Measurements from ENCODE around the gene AMBRA1. TPM values are rescaled to one million over a fixed set of nuclear protein-coding genes. Genes with fewer than 3 reads are reported as not detected.

Gene AMBRA1
- polyA plus RNA-seq, 3 donors from 2014 or later: 5.3 to 12.8 (median 7.4) TPM

DNA sequence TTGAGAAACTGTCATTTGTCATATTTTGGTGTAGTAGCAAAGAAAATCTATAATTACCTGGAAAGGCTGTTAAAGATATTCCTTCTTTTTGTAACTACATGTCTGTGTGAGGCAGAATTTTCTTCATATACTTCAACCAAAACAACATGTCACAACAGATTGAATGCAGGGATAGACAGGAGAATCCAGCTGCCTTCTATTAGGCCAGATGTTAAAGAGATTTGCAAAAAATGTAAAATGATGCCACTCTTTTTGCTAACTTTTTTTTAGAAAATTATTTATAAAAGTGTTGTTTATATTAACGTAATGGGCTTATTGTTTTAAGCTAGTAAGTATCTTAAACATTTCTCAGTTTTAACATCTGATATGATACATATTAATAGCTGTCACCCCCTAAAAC lies 233.9 kb downstream of the AMBRA1 start:
- Mint-ChIP-seq H3K9me3 (no peaks in the 10 kb centered on the region), H3K36me3 (no peaks in the 10 kb centered on the region), H3K4me1 (peaks cover 86 to 90% of the 10 kb centered on the region in 2 donors), H3K27ac (peak overlapping the region; percentile 27 to 95 (median 81)), H3K4me3 (peak overlapping the region in 4 of 5 donors; percentile 30 to 62 (median 46)), H3K27me3 (ENCODE audit: low read depth in 3 of 3) (peaks cover 1 to 6% (median 3%) of the 10 kb centered on the region in 3 donors)
- DNase-seq: no peak

DNA sequence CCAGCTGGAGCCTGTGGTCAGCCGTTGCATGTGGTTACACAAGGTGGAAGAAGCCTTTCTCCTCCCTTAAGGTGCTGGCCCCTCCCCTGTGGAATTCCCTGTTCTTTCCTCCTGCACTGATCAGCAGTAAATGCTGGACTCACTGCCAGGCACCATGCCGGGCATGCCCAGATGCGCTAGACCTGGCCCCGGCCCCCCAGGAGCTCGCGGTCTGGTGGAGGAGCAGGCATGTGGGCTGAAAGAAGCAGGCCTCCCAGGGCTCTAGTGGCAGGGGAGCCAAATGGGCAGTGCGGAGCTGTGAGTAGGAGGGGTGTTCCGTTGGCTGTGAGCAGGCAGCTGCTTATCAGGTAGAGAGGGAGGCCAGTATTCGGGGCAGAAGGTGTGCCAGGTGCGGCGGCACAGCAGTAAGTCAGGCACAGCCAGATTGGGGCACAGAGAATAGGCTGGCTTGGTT lies 236.3 kb downstream of the AMBRA1 start:
- no peaks in the 10 kb centered on the region for H3K9me3 Mint-ChIP-seq
- no peaks in the 10 kb centered on the region for H3K36me3 Mint-ChIP-seq
- H3K4me3 Mint-ChIP-seq: peak overlapping the region; percentile 6 to 53 (median 31)

DNA sequence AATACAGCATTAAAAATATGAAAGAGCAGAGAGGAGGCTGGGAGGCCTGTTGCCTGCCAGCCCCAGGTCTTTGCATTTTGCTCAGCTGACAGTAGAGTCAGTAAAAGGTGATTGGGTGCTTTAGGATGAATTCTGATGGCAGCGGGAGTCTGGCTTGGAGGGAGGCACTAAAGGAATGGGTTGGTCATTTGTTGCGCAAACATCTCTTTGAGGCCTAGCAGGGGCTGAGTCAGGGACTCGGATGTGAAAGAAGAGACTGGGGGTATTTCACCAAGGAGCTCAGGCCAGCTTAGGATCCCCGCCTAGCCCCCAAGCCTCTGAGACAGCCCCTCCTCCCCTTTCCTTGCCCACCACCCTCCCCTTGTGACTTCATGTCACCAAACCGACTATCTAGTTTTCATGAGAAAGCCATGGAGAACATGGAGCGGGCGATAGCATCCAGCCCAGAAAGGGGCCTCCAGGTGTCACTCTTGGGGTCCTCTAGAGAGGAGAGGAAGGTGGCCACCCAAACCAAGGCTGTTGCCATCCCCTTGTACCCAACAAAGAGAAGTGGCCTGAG lies 236.8 kb downstream of the AMBRA1 start:
- DNase-seq: no peak
- Mint-ChIP-seq H3K9me3 (no peaks in the 10 kb centered on the region), H3K27me3 (ENCODE audit: low read depth in 3 of 3) (peaks cover 0 to 8% (median 7%) of the 10 kb centered on the region in 3 donors), H3K27ac (peak overlapping the region; percentile 73 to 91 (median 82)), H3K4me3 (peak overlapping the region; percentile 45 to 67 (median 58)), H3K4me1 (peaks cover 83 to 90% of the 10 kb centered on the region in 2 donors), H3K36me3 (no peaks in the 10 kb centered on the region)

More for the DNA sequence above, 236.3 kb downstream of the AMBRA1 start:
- peak overlapping the region; percentile 73 to 94 (median 80) for H3K27ac Mint-ChIP-seq
- H3K4me1 Mint-ChIP-seq: peaks cover 85 to 91% of the 10 kb centered on the region in 2 donors
- no peak for DNase-seq
- peaks cover 0 to 7% (median 6%) of the 10 kb centered on the region in 3 donors for H3K27me3 Mint-ChIP-seq (ENCODE audit: low read depth in 3 of 3)

DNA sequence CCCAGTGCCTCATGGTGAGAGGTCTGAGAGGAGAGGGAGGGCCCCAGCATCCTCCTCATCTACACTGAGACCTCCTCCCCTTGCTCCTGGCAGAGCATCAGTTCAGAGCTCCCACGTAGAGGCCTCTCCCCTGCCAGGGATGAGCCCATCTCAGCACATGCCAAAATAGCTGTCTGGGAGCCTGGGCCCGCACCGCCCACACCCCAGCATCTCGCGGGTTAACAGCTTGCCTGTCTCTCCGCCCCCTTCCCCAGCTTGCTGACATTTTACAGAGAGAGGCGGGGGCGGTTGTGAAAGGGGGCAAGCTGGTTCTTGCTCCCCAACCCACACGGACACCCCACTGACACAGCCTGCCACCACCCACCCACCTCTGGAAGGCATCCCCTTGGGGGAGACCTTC lies 240.1 kb downstream of the AMBRA1 start:
- peak overlapping the region; percentile 68 to 78 (median 74) for H3K4me3 Mint-ChIP-seq
- H3K36me3 Mint-ChIP-seq: peaks cover 0 to 10% (median 0%) of the 10 kb centered on the region in 3 donors
- peaks cover 4 to 13% (median 9%) of the 10 kb centered on the region in 3 donors for H3K27me3 Mint-ChIP-seq (ENCODE audit: low read depth in 3 of 3)
- H3K9me3 Mint-ChIP-seq: no peaks in the 10 kb centered on the region
- peaks cover 93 to 98% of the 10 kb centered on the region in 2 donors for H3K4me1 Mint-ChIP-seq
- DNase-seq: no peak
- peak overlapping the region; percentile 63 to 92 (median 88) for H3K27ac Mint-ChIP-seq

DNA sequence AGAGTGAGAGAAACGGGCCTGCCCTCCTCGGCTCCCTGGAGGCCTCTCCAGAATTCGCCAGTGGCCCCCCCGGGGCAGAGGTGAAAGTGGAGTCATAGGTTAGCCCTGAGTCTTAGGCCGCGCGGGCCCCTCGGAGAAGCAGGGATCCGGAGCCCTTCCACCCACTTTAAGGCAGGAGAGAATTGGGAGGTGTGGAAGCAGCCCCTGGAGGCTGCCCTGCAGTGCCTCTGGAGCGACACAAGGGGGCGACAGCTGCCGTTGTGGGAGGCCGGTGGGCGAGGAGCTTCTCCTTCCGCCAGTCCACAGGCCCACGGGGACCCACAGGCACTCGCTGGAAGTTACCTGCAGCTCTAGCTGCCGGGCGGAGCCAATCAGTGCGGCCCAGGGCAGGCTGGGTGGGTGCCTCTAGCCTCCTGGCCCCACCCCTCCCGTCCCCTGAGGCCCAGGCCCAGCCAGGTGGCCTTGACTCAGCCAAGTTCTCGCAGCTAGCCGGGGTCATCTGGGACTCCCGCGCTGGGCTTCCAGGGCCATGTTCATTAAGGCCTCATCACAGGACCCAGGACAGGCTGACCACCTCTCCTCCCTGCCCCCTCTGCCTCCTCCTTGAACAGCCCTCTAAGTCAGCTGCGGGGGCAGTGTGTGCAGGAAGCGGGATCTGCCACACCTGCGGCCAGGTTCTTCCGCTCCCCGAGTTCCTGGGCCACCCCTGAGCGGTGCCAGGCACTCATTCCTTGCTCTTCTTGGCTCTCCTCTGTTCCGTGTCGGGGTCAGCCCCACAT lies 241.6 kb downstream of the AMBRA1 start:
- H3K36me3 Mint-ChIP-seq: peaks cover 0 to 10% (median 0%) of the 10 kb centered on the region in 3 donors
- peak overlapping the region; percentile 70 to 96 (median 91) for H3K27ac Mint-ChIP-seq
- H3K4me3 Mint-ChIP-seq: peak overlapping the region; percentile 72 to 99 (median 97)
- peaks cover 5 to 16% (median 14%) of the 10 kb centered on the region in 3 donors for H3K27me3 Mint-ChIP-seq (ENCODE audit: low read depth in 3 of 3)
- peaks cover 81 to 87% of the 10 kb centered on the region in 2 donors for H3K4me1 Mint-ChIP-seq
- no peaks in the 10 kb centered on the region for H3K9me3 Mint-ChIP-seq
- peak; percentile 60 to 74 (median 68) for DNase-seq

DNA sequence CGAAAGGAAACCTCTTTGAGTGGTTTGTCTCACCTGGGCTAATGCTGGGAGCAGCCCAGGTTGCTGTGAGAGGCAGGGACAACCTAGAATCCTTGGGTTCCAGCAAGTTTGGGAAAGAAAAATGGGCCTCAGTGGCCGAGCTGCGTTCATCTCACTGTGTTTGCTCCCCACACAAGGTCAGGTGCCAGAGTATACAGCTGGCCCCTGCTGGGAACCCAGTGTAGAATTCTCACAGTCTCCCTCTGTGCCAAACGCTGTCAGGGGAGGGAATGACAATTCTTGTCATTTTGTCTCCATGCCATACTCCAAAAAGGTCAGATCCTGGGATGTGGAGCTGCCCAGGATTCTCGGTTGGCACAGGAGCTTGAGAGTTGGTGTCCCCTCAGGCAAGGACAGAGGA lies 242.2 kb downstream of the AMBRA1 start:
- Mint-ChIP-seq H3K36me3 (peaks cover 0 to 10% (median 0%) of the 10 kb centered on the region in 3 donors), H3K27ac (peak overlapping the region; percentile 70 to 96 (median 82)), H3K4me3 (peak overlapping the region; percentile 67 to 99 (median 97)), H3K27me3 (ENCODE audit: low read depth in 3 of 3) (peaks cover 10 to 21% (median 18%) of the 10 kb centered on the region in 3 donors), H3K4me1 (peaks cover 79 to 85% of the 10 kb centered on the region in 2 donors), H3K9me3 (no peaks in the 10 kb centered on the region)
- DNase-seq: no peak

DNA sequence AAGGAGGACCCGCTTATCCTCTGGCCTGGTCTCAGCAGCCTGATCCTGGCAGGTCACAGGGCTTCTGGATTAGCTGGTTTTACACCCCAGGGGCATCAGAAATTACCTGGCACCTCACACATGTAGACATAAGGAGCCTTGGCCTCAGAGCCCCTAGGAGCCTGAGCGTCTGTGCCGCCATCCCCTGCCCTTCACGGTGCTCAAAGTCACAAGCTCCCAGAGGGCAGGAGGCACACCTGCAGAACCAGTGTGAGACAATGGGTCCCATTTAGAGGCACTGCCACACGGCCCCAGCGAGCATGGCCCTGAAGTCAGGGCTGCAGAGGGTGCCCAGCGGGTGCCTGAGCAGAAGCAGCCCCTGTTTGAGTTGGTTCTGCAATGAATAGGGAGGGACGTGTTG lies 242.7 kb downstream of the AMBRA1 start:
- H3K4me3 Mint-ChIP-seq: peak overlapping the region; percentile 67 to 99 (median 97)
- H3K36me3 Mint-ChIP-seq: peaks cover 0 to 10% (median 0%) of the 10 kb centered on the region in 3 donors
- no peak for DNase-seq
- H3K27ac Mint-ChIP-seq: peak overlapping the region; percentile 70 to 96 (median 82)
- H3K27me3 Mint-ChIP-seq (ENCODE audit: low read depth in 3 of 3): peaks cover 13 to 26% (median 23%) of the 10 kb centered on the region in 3 donors
- H3K4me1 Mint-ChIP-seq: peaks cover 79 to 85% of the 10 kb centered on the region in 2 donors
- no peaks in the 10 kb centered on the region for H3K9me3 Mint-ChIP-seq

DNA sequence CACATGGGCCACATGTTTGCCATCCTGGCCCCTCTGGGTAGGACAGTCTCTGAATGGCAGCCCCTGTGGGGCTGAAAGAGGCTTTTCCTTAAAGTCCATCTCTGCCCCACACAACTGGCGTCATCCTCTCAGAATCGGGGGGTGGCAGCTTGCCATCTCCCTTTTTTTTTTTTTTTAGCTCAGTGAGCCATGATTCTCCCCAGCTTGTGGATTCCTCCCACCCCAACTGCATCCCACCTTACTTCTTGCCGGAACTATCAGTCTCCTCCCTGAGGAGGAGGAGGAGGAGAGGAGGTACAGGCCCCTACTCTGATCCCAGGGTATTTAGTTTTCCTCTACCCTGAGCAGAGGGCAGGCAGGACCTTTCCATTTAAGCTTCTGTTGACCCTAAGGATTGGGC lies 243.1 kb downstream of the AMBRA1 start:
- Mint-ChIP-seq H3K36me3 (peaks cover 0 to 10% (median 0%) of the 10 kb centered on the region in 3 donors), H3K4me3 (peak overlapping the region; percentile 67 to 99 (median 97)), H3K27ac (peak overlapping the region in 5 of 6 donors; percentile 17 to 96 (median 70)), H3K4me1 (peaks cover 79 to 86% of the 10 kb centered on the region in 2 donors), H3K9me3 (no peaks in the 10 kb centered on the region), H3K27me3 (ENCODE audit: low read depth in 3 of 3) (peaks cover 15 to 30% (median 23%) of the 10 kb centered on the region in 3 donors)
- no peak for DNase-seq

DNA sequence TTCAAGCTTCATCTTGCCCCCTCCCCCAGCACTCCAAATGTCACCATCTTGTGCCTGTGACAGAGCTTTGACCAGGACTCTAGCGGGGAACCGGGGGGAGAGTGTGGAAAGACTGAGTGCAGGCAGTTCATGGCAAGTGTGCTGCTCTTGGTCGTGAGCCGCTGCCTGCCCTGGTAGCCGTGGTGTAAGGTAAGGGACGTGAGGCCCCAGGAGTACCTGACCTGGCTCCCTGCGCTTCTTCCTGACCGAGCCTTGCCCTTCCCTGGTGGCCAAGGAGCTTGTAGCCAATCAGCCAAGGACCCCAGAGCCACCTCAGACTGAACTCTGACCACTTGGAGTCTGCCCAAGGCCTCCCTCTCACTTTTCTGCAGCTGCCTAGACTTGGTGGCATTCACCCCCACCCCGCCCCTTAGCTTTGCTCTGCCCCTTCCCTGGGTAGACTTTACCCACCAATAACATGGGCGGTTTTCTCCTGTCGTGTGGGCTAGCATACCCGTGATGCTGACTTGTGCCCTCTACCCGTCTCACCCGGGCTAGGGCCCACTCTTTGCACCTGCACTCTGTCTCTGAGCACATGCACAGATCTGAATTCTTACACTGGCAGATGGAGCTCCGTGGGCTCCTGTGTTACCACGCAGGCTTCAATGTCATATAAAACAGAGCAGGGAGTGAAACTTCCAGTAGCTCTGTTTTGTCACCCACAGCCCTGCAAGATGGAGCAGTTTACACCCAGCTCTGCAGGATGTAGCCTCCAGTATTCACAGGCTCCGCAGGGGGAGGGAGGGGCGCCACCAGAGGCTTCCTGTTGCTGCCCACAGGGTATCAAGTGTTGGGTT lies 245.0 kb downstream of the AMBRA1 start:
- H3K4me3 Mint-ChIP-seq: peak overlapping the region; percentile 95 to 99 (median 97)
- no peaks in the 10 kb centered on the region for H3K9me3 Mint-ChIP-seq
- peaks cover 15 to 34% (median 26%) of the 10 kb centered on the region in 3 donors for H3K27me3 Mint-ChIP-seq (ENCODE audit: low read depth in 3 of 3)
- peak overlapping the region; percentile 91 to 98 (median 96) for H3K27ac Mint-ChIP-seq
- DNase-seq: peak; percentile 83 to 85 (median 83)
- H3K4me1 Mint-ChIP-seq: peaks cover 75 to 80% of the 10 kb centered on the region in 2 donors
- peaks cover 0 to 10% (median 0%) of the 10 kb centered on the region in 3 donors for H3K36me3 Mint-ChIP-seq

DNA sequence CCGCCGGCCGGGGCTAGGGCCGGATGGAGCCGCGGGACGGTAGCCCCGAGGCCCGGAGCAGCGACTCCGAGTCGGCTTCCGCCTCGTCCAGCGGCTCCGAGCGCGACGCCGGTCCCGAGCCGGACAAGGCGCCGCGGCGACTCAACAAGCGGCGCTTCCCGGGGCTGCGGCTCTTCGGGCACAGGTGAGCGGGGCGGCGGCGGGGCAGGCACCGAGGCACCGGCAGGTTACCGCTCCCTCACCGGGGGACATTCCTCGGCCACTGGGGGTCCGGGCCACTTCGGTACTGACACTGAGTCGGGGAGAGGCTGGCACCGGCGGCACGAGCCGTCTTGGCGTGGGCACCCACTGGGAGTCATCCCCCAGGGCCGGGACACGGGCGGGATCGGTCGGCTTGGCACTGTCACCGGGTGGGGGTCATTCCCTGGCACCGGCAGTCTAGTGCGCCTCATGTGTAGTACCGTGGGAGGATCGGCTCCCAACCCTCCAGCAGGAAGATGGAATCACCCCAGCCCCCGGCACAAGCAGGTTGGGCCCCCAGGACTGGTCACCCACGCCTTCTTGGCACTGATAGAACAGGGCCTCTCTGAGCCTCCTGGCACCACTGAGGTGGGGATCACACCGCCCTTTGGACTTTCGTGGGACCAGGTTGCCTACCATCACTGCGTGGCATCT lies 246.0 kb downstream of the AMBRA1 start:
- DNase-seq: no peak
- Mint-ChIP-seq H3K4me1 (peaks cover 65 to 70% of the 10 kb centered on the region in 2 donors), H3K27ac (peak overlapping the region; percentile 91 to 98 (median 96)), H3K36me3 (peaks cover 0 to 10% (median 0%) of the 10 kb centered on the region in 3 donors), H3K27me3 (ENCODE audit: low read depth in 3 of 3) (peaks cover 15 to 34% (median 24%) of the 10 kb centered on the region in 3 donors), H3K4me3 (peak overlapping the region; percentile 95 to 99 (median 97)), H3K9me3 (no peaks in the 10 kb centered on the region)

DNA sequence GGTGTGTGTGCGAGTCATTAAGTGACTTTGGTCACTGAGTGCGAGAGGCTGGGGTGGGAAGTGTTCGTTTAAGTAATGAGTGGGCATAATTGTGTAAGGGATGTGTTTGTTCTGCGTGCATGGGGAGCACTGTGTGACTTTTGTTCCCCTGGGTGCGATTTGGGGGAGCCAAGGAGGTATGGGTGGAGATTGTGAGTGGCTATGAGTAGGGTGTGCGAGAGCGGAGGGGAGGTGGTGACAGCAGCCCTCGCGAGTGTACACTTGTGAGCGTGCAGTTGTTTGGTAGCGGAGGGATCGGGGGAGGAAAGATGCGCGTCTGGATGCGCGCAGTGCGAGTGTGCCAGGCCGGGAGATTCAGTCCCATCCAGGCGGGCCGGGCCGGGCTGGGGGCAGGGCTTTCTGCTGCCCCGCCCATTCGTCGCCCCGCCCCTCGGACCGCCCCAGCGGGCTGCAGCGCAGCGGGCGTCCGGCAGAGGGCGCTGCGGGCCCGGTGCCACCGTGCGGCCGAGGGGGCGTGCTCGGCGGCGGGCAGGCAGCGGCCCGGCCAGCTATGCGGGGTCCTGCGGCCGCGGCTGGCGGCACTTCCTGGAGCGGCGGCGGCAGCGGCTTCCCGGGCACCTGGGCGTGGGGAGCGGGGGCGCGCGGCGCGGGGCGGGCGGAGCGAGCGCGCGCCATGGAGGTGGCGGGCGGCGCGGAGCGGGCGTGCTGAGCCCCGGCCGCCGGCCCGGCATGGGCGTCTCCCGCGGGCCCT lies 246.8 kb downstream of the AMBRA1 start, which contains the start of gene DGKZ:
Gene DGKZ, plus strand, starts transcription at position 578 of the 751 bp plus-strand sequence. CDS start 197 bp downstream, outside the sequence.
- Mint-ChIP-seq H3K36me3 (peaks cover 0 to 10% (median 0%) of the 10 kb centered on the region in 3 donors), H3K4me3 (peak within 1 kb of the TSS; percentile 95 to 99 (median 97)), H3K27ac (peak within 1 kb of the TSS; percentile 91 to 98 (median 96)), H3K4me1 (peaks cover 59 to 64% of the 10 kb centered on the region in 2 donors), H3K27me3 (ENCODE audit: low read depth in 3 of 3) (peaks cover 15 to 32% (median 24%) of the 10 kb centered on the region in 3 donors), H3K9me3 (no peaks in the 10 kb centered on the region)
- DNase-seq: peak; percentile 96 to 97 (median 96)

All from immature natural killer cell (primary cell).